ENCODE data around the gene ETFA. TPM values are rescaled to one million over a fixed set of nuclear protein-coding genes. Genes with fewer than 3 reads are reported as not detected.

ETFA gene
- total and polyA plus RNA-seq, 2 experiments from 2014 or later = 117 to 303 TPM

GRCh38 chr15:76312540-76313174 lies 1.4 kb upstream of the ETFA start:
- H3K27ac ChIP-seq = no peak overlapping the region
- TF ChIP-seq CTCF (IDR thresholded peaks at IDR 0.05; ENCODE audit: low read depth, low read length) = no peak
- H3K36me3 ChIP-seq = no peaks in the 10 kb centered on the region
- no peaks in the 10 kb centered on the region for H3K9me3 ChIP-seq (ENCODE audit: low read depth)
- H3K4me3 ChIP-seq = no peak overlapping the region
- no peaks in the 10 kb centered on the region for H3K27me3 ChIP-seq
- no peaks in the 10 kb centered on the region for H3K4me1 ChIP-seq (ENCODE audit: low read depth)
- DNase-seq (ENCODE audit: low read depth in 1 of 2, low spot score in 1 of 2) = no peak

GRCh38 chr15:76310475-76311099 lies 682 bp downstream of the ETFA start:
- H3K27me3 ChIP-seq = no peaks in the 10 kb centered on the region
- TF ChIP-seq CTCF (IDR thresholded peaks at IDR 0.05; ENCODE audit: low read depth, low read length) = no peak
- peak overlapping the region; percentile 95 for H3K27ac ChIP-seq
- H3K36me3 ChIP-seq = no peaks in the 10 kb centered on the region
- H3K4me1 ChIP-seq (ENCODE audit: low read depth) = no peaks in the 10 kb centered on the region
- H3K9me3 ChIP-seq (ENCODE audit: low read depth) = no peaks in the 10 kb centered on the region
- H3K4me3 ChIP-seq = peak overlapping the region; percentile 90
- DNase-seq (ENCODE audit: low read depth in 1 of 2, low spot score in 1 of 2) = peak; percentile 18 to 54

GRCh38 chr15:76309601-76310330 lies 1.5 kb downstream of the ETFA start:
- Histone ChIP-seq H3K27ac (no peak overlapping the region), H3K9me3 (ENCODE audit: low read depth) (no peaks in the 10 kb centered on the region), H3K27me3 (no peaks in the 10 kb centered on the region), H3K4me3 (peak overlapping the region; percentile 90), H3K36me3 (no peaks in the 10 kb centered on the region), H3K4me1 (ENCODE audit: low read depth) (no peaks in the 10 kb centered on the region)
- DNase-seq (ENCODE audit: low read depth in 1 of 2, low spot score in 1 of 2) = peak in 1 of 2 donors; percentile 46
- TF ChIP-seq CTCF (IDR thresholded peaks at IDR 0.05; ENCODE audit: low read depth, low read length) = no peak

GRCh38 chr15:76303909-76304308 lies 7.4 kb downstream of the ETFA start:
- no peaks in the 10 kb centered on the region for H3K9me3 ChIP-seq (ENCODE audit: low read depth)
- H3K4me3 ChIP-seq = no peak overlapping the region
- no peaks in the 10 kb centered on the region for H3K27me3 ChIP-seq
- no peaks in the 10 kb centered on the region for H3K4me1 ChIP-seq (ENCODE audit: low read depth)
- no peak overlapping the region for H3K27ac ChIP-seq
- no peak for DNase-seq (ENCODE audit: low read depth in 1 of 2, low spot score in 1 of 2)
- H3K36me3 ChIP-seq = no peaks in the 10 kb centered on the region
- TF ChIP-seq CTCF (IDR thresholded peaks at IDR 0.05; ENCODE audit: low read depth, low read length) = no peak

GRCh38 chr15:76299786-76300185 lies 11.5 kb downstream of the ETFA start:
- Histone ChIP-seq H3K27ac (no peak overlapping the region), H3K9me3 (ENCODE audit: low read depth) (no peaks in the 10 kb centered on the region), H3K36me3 (no peaks in the 10 kb centered on the region), H3K4me3 (no peak overlapping the region), H3K27me3 (no peaks in the 10 kb centered on the region), H3K4me1 (ENCODE audit: low read depth) (no peaks in the 10 kb centered on the region)
- DNase-seq (ENCODE audit: low read depth in 1 of 2, low spot score in 1 of 2) = no peak
- TF ChIP-seq CTCF (IDR thresholded peaks at IDR 0.05; ENCODE audit: low read depth, low read length) = no peak

Measured in cardiac muscle cell (in vitro differentiated cells and primary cell).